Dendritic cell treated with granulocyte-macrophage colony-stimulating factor and Interleukin-4, amounts not matched to agents 40 ng/mL and 50 ng/mL, for 4 days (primary cell): ENCODE data around the gene DUSP18.

Experiments
- H3K27ac Mint-ChIP-seq: one replicate; pipeline ENCODE4 v1.8.0; 2022; ENCODE audit warnings: mild to moderate bottlenecking, mixed read lengths
- H3K27me3 Mint-ChIP-seq: one replicate; pipeline ENCODE4 v1.8.0; 2022; ENCODE audit warnings: mild to moderate bottlenecking, mixed read lengths
- H3K36me3 Mint-ChIP-seq: one replicate; pipeline ENCODE4 v1.8.0; 2022; ENCODE audit warnings: low read depth, mixed read lengths
- H3K4me1 Mint-ChIP-seq: one replicate; pipeline ENCODE4 v1.8.0; 2022; ENCODE audit warnings: low read depth, mixed read lengths
- H3K4me3 Mint-ChIP-seq: one replicate; pipeline ENCODE4 v1.8.0; 2022; ENCODE audit warnings: mild to moderate bottlenecking, moderate library complexity, mixed read lengths
- H3K9me3 Mint-ChIP-seq: one replicate; pipeline ENCODE4 v1.8.0; 2022; ENCODE audit warnings: mixed read lengths
- intact Hi-C: fragments of 100-400 bp; cut with micrococcal nuclease; formaldehyde crosslinking; loops from one replicate; pipeline ENCODE4 v1.15.0; 2022

Gene DUSP18

GRCh38 chr22:30667107-30667493 is 575 bp downstream of the DUSP18 start:
- Mint-ChIP-seq H3K36me3 (peaks cover 47% of the 10 kb centered on the region), H3K27me3 (peaks cover 18% of the 10 kb centered on the region), H3K27ac (peak overlapping the region; percentile 84), H3K9me3 (no peaks in the 10 kb centered on the region), H3K4me1 (peaks cover 42% of the 10 kb centered on the region), H3K4me3 (peak overlapping the region; percentile 91)
- intact Hi-C loops: loop anchor here (1.0 kb wide), 1 partner anchor 75 kb away; no protein-coding TSS in a partner anchor

DNA sequence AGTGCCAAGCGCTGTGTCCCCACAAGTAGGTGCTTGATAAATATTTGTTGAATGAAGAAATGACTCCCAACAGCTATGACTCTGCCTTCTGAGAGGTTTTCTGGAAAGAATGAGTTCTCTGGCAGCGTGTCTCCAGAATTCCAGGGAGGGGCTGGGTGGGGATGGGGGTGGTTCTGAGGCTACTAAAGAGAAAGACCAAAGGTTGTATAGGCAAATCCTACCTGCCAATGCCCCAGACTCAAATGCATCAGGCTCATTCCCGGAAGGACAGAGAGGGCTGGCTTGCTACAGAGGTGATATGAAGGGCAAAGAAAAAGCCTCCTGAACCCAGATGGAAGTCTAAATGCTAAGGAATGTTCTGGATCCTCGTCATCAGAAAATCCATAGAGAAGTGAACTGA is 1.9 kb downstream of the DUSP18 start:
- Mint-ChIP-seq H3K36me3 (peaks cover 60% of the 10 kb centered on the region), H3K4me1 (peaks cover 42% of the 10 kb centered on the region), H3K27ac (no peak overlapping the region), H3K4me3 (no peak overlapping the region), H3K27me3 (peaks cover 18% of the 10 kb centered on the region), H3K9me3 (no peaks in the 10 kb centered on the region)
- intact Hi-C loops: no loop called here

DNA sequence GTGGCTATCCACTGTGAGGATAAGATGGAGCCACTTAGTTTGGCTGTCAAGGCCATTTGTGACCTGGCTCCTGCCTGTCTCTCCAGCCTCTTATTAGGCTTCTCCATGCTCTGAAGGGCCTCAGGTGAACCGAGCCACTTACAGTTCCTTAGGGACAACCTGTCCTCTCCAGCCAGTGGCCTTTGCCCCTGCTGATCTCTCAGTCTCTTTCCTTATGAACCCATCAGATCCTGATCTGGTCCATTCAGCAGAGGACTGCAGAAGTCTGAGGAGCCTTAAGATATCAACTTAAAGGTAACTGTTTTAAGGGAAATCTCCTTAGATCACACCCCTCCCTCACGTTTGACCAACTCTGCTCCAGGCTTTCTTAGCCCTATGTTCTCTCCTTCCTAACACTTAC is 2.4 kb downstream of the DUSP18 start:
- Mint-ChIP-seq H3K36me3 (peaks cover 65% of the 10 kb centered on the region), H3K27me3 (peaks cover 14% of the 10 kb centered on the region), H3K27ac (no peak overlapping the region), H3K4me3 (no peak overlapping the region), H3K9me3 (no peaks in the 10 kb centered on the region), H3K4me1 (peaks cover 42% of the 10 kb centered on the region)
- intact Hi-C loops: no loop called here

- Mint-ChIP-seq H3K27ac (no peak overlapping the region), H3K4me3 (no peak overlapping the region), H3K36me3 (peaks cover 70% of the 10 kb centered on the region), H3K27me3 (peaks cover 13% of the 10 kb centered on the region), H3K4me1 (peaks cover 42% of the 10 kb centered on the region), H3K9me3 (no peaks in the 10 kb centered on the region)
- intact Hi-C loops: no loop called here
These were observed 2.9 kb downstream of the DUSP18 start for GRCh38 chr22:30664798-30665197.

GRCh38 chr22:30662040-30662439 is 5.6 kb downstream of the DUSP18 start:
- Mint-ChIP-seq H3K4me1 (peaks cover 33% of the 10 kb centered on the region), H3K27me3 (no peaks in the 10 kb centered on the region), H3K36me3 (peaks cover 76% of the 10 kb centered on the region), H3K4me3 (no peak overlapping the region), H3K9me3 (no peaks in the 10 kb centered on the region), H3K27ac (no peak overlapping the region)
- intact Hi-C loops: no loop called here

GRCh38 chr22:30655532-30655931 is 12.1 kb downstream of the DUSP18 start:
- Mint-ChIP-seq H3K9me3 (no peaks in the 10 kb centered on the region), H3K36me3 (peaks cover 31% of the 10 kb centered on the region), H3K27me3 (no peaks in the 10 kb centered on the region), H3K4me1 (peaks cover 33% of the 10 kb centered on the region), H3K4me3 (no peak overlapping the region), H3K27ac (no peak overlapping the region)
- intact Hi-C loops: no loop called here

GRCh38 chr22:30654361-30654760 is 13.3 kb downstream of the DUSP18 start:
- H3K27me3 Mint-ChIP-seq: no peaks in the 10 kb centered on the region

DNA sequence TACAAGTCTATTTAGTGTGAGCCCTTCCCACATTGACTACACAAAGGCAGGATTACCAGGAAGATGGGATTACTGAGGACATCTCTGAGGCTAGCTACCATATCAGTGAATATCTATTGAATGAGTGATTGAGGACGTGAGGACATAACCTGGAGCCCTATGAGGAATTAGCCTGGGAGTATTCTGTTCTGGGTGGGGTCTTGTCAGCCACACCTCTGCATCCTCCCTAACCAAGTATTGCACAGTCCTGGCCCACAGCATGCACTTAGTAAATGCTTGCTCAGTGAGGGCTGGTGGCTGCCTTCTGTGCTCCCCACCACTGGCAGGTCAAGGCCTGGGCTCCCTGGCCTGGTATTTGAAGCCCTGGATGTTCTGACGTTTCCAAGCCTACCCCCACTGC is 14.8 kb downstream of the DUSP18 start:
- intact Hi-C loops: no loop called here
- H3K36me3 Mint-ChIP-seq: peaks cover 10% of the 10 kb centered on the region
- H3K27ac Mint-ChIP-seq: no peak overlapping the region
- no peaks in the 10 kb centered on the region for H3K9me3 Mint-ChIP-seq
- H3K4me1 Mint-ChIP-seq: peaks cover 55% of the 10 kb centered on the region
- H3K27me3 Mint-ChIP-seq: no peaks in the 10 kb centered on the region
- H3K4me3 Mint-ChIP-seq: no peak overlapping the region

More at GRCh38 chr22:30654361-30654760, 13.3 kb downstream of the DUSP18 start:
- intact Hi-C loops: no loop called here
- Mint-ChIP-seq H3K36me3 (peaks cover 19% of the 10 kb centered on the region), H3K4me1 (peaks cover 41% of the 10 kb centered on the region), H3K9me3 (no peaks in the 10 kb centered on the region), H3K27ac (no peak overlapping the region), H3K4me3 (no peak overlapping the region)

DNA sequence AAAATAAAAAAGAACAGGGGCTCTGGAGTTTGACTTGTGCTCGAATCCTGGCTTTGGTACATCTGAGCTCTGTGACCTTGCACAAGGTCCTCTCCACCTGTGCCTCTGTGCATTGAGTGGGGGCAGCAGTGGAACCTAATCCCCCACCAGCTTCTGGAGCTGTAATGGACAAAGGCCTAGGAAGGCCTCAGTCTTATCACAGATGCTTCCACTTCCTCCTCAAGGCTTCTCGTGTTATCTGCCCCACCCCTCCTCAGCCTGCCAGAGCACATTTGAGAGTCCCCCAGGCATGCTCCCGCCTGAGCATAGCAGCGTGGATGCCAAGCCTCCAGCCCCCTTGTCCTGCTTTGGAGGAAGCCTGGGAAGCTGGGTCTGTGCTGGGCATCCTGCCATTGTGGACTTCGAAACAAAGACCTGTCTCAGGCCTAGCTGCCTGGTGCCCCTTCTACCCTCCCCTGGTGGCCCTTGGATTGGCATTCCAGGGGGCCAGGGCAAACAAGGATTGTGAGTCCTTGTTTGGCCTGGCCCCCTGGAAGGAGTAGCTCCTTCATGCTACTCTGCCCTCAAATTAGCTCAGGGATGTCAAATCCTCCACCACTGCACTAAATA is 17.1 kb downstream of the DUSP18 start:
- Mint-ChIP-seq H3K9me3 (no peaks in the 10 kb centered on the region), H3K4me3 (no peak overlapping the region), H3K4me1 (peaks cover 57% of the 10 kb centered on the region), H3K36me3 (peaks cover 10% of the 10 kb centered on the region), H3K27ac (no peak overlapping the region), H3K27me3 (no peaks in the 10 kb centered on the region)
- intact Hi-C loops: no loop called here

DNA sequence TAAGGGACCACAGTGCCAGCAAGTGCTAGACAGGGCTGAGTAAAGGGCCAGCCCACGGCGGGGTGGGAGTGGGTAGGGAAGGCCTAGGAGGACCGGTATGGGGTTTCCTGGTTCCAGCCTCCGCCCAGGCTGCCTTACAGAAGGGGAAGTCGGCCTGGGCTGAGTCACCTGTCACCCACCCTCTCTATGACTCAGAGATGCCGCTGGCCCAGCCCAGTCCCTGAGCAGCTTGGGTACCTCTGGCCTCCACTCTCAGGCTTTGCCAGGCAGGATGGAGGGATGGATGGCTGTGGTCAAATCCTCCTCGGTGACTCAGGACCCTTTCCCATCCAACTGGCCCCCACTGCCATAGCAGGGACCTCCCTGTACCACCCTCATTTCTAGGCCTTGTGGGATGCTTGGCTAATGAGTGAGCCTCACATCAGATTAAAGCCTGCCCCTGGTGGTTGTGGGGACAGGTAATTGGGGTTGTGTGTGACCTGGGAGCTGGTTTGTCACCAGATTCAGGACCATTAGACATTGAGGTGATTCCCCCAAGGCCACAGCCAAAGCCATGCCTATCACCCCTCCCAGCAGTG is 18.2 kb downstream of the DUSP18 start:
- peaks cover 6% of the 10 kb centered on the region for H3K36me3 Mint-ChIP-seq
- H3K9me3 Mint-ChIP-seq: no peaks in the 10 kb centered on the region
- H3K27me3 Mint-ChIP-seq: no peaks in the 10 kb centered on the region
- H3K4me1 Mint-ChIP-seq: peaks cover 46% of the 10 kb centered on the region
- no peak overlapping the region for H3K27ac Mint-ChIP-seq
- H3K4me3 Mint-ChIP-seq: no peak overlapping the region
- intact Hi-C loops: no loop called here

DNA sequence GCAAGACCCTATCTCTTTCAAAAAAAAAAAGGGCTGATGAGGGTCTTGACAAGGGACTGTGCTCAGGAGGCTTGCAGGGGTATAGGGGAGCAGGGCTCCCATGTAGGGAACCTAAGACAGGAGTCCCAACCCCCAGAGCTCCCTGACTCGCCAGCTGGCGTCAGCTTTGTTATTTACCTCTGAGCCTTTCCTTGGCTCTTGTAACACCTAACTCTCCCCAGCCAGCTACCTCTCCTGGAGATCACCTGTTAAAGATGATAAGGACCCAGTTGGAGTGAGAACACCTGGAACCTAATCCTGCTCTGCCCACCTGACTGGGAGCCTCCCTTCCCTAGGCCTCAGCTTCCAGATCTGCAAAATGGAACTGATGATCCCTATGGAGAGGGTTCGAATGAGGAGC is 18.9 kb downstream of the DUSP18 start:
- Mint-ChIP-seq H3K4me3 (no peak overlapping the region), H3K36me3 (no peaks in the 10 kb centered on the region), H3K4me1 (peaks cover 40% of the 10 kb centered on the region), H3K27ac (no peak overlapping the region), H3K9me3 (no peaks in the 10 kb centered on the region), H3K27me3 (no peaks in the 10 kb centered on the region)
- intact Hi-C loops: no loop called here

DNA sequence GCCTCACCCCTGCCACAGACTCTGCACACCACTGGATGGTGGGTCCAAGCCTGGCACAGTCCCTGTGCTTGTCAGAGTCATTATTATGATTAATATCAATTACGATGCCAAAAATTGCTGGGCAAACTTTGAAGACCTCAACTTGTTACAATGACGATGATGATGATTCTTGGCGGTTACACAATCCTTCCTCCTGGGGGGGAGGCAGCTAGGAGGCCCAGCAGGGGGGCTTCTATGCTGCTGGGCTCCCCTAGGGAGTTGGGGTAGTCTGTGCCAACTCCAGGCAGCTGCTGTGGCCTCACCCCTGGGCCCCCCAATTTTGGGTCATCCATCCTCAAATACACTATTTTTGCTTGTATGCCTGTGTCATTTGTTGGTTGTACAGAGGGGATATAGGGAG is 20.1 kb downstream of the DUSP18 start:
- H3K27me3 Mint-ChIP-seq: no peaks in the 10 kb centered on the region
- H3K27ac Mint-ChIP-seq: no peak overlapping the region
- intact Hi-C loops: no loop called here
- no peak overlapping the region for H3K4me3 Mint-ChIP-seq
- peaks cover 44% of the 10 kb centered on the region for H3K4me1 Mint-ChIP-seq
- no peaks in the 10 kb centered on the region for H3K9me3 Mint-ChIP-seq
- no peaks in the 10 kb centered on the region for H3K36me3 Mint-ChIP-seq

GRCh38 chr22:30646518-30647160 is 21.0 kb downstream of the DUSP18 start:
- Mint-ChIP-seq H3K4me3 (no peak overlapping the region), H3K4me1 (peaks cover 39% of the 10 kb centered on the region), H3K36me3 (no peaks in the 10 kb centered on the region), H3K9me3 (no peaks in the 10 kb centered on the region), H3K27ac (no peak overlapping the region), H3K27me3 (no peaks in the 10 kb centered on the region)
- intact Hi-C loops: no loop called here

DNA sequence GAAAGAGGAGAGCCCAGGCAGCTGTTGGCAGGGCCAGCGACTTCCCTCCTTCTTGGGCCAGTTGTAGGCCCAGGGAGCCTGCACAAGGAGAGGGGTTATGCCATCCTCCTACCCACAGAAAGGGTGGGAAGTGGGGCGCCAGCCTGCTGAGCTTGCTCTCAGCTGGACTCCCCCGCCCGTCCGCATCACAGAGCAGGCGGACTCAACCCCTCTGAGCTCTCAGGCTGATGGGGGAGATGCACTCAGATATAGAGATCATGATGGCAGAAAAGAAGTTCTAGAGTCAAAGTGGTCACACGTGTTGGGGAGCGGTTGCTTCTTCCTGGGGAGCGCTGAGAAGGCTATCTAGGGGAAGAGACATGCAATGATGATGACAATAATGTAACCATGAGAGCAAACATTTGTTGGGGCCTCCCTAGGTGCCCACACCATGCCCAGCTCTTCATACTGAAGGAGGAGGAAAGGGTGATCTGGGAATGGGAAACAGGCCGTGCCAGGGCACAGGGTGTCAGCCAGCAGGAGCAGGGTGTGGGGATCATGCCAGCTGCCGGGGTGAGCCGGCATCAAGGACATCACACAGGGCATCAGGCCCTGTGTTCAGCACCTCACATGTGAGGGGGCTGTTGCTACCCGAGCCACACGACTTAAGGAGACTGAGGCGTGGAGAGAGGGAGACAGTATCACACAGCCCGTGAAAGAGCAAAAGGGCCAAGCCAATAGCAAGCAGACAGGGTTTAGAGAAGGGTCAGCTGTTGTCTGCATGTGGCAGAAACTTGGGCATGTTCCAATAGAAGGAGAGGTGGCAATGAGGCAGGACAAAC is 24.4 kb downstream of the DUSP18 start:
- intact Hi-C loops: no loop called here
- Mint-ChIP-seq H3K4me3 (no peak overlapping the region), H3K9me3 (no peaks in the 10 kb centered on the region), H3K27me3 (no peaks in the 10 kb centered on the region), H3K27ac (no peak overlapping the region), H3K36me3 (no peaks in the 10 kb centered on the region), H3K4me1 (peaks cover 21% of the 10 kb centered on the region)
